Stimulated activated CD4-positive, alpha-beta T cell treated with anti-CD3 and anti-CD28 coated beads, TNF-alpha, amount 100 ng/mL, for 4 hours (primary cell): ENCODE results near the gene FMR1NB.

ENCODE experiments used
- DNase-seq, 3 experiments: peaks; one replicate each; pipeline ENCODE4 v3.0.0-alpha.2; 2020; ENCODE audit warnings: low read depth in 3 of 3

FMR1NB gene

GRCh38 chrX:147981038-147981752 lies at the start of gene FMR1NB:
Gene FMR1NB, plus strand, starts transcription at chrX:147981337. Its CDS starts 66 bp downstream, at chrX:147981403.
- DNase-seq: no peak

- DNase-seq: no peak
Measured at GRCh38 chrX:147933815-147934214, 47.3 kb upstream of the FMR1NB start.

- DNase-seq: no peak
Measured at GRCh38 chrX:147935156-147935758, 45.9 kb upstream of the FMR1NB start.

- DNase-seq: no peak
Measured at GRCh38 chrX:147945286-147945685, 35.9 kb upstream of the FMR1NB start.

DNA sequence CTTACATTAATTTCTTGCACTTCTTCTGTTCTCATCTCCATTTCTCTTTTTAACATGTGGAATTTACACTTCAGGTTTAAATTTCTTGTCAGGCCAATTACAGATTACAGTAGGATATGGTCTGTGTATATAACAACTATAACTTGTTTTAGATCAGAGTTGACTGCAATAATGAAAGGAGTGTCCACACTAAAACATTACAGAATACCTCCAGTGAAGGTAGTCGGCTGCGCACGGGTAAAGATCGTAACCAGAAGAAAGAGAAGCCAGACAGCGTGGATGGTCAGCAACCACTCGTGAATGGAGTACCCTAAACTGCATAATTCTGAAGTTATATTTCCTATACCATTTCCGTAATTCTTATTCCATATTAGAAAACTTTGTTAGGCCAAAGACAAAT lies 32.6 kb upstream of the FMR1NB start:
- no peak for DNase-seq

DNA sequence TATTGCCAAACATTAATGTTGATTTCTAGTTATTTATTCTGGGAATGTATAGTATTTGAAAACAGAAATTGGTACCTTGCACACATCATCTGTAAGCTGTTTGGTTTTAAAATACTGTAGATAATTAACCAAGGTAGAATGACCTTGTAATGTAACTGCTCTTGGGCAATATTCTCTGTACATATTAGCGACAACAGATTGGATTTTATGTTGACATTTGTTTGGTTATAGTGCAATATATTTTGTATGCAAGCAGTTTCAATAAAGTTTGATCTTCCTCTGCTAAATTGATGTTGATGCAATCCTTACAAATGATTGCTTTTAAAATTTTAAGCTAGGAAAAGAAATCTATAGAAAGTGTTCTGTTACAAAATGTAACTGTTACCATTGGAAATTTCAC lies 30.8 kb upstream of the FMR1NB start:
- DNase-seq: no peak

- DNase-seq: no peak
Measured at GRCh38 chrX:147953976-147954375, 27.2 kb upstream of the FMR1NB start.

DNA sequence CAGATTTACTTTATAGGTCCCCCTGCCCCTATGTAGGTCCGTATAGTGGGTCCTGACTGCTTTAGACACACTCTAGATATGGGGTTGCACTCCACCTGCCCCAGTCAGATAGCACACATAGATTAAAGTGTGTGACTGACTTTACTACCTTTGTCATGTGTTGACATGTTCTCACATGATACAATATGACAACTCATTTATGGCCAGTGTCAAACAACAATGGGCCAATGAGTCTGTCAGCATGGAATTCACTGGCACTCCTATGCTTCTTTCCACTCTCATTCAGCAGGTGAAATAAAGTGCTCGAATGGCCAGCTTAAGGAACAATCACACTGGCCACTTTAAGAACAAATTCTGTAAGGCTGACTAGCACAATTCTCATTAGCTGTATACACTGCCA lies 23.8 kb upstream of the FMR1NB start:
- no peak for DNase-seq

DNA sequence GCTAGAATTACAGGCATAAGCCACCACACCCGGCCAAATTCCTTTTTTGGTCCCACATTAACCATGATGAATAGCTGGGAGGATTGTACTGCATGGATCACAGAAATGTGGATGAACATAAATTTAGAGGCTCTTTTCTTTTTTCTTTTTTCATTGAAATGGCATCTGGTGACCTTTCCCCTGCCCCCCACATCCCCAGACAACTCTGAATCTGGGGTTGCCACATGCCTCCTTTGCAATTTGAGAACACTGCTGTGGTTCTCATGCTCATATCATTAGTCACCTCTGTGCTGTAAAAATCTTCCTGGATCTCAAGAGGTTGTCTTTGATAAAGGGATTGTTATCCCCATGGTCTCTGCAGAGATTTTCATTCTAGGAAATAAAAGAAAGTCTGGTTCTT lies 22.8 kb upstream of the FMR1NB start:
- no peak for DNase-seq

GRCh38 chrX:147960722-147961121 lies 20.4 kb upstream of the FMR1NB start:
- no peak for DNase-seq

DNA sequence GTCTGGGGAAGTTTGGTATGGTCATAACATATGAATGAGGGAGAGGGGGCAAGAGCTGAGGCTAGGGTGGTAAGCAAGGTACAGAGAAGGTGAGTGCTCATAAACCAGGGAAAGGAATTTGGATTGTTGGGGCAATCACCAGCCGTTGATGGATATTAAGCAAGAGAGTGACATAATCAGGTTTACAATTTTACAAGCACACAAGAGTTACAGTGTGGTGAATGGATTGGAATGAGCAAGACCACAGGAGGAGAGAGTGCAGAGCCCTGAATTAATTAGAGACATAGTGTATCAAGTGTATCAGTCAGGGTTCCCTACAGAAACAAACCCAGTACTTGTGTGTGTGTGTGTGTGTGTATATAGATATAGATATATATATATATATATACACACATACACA lies 18.7 kb upstream of the FMR1NB start:
- no peak for DNase-seq

- no peak for DNase-seq
Measured at GRCh38 chrX:147978931-147979330, 2.2 kb upstream of the FMR1NB start.

GRCh38 chrX:148020329-148020728 lies 39.2 kb downstream of the FMR1NB start:
- no peak for DNase-seq

DNA sequence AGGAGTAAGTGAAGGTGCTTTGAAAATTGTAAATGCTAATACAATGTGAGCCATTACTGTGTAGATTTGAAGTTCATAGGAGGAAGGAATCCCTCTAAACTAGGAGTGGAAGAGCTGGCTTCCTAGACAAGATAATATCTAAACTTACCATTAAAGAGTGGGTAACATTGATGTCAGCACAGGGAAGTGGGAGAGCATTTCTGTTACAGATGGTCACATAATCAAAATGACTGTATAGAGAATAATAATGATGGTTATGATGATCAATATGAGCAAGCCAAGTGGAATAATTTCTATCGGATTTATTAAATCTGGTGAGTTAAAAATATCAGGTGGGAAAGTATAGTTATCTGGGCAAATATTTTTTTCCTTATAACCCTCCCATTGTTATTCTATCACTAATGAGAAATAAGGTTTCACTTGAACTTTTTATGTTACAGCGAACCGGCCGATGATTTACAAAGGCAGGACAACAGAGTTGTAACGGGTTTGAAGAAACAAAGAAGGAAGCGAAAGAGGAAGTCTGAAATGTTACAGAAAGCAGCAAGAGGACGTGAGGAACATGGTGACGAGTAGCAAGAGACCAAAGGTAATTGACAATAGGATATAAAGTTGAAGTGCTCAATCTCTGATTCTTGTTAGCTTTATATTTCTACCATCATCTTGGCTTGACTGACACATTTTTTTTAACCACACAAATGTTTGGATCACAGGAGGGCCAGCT lies 43.5 kb downstream of the FMR1NB start:
- DNase-seq: no peak

DNA sequence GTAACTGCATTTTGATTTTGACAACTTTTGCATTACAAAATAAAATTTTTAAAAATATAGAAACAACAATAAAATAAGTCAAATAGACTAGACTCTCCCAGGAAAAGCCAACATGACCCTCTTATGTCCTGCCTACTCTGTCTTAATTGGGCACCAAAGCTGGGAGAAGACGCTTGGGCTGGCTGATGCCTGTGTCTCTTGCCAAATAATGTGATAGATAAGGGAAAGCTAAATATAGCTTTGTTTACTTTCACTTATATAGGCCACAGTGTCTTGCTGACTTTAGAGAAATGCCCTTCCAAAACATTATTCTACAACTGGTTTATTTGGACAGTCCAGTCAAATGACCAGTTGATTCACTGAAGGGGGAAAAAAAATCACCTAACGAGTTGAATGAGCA lies 54.2 kb downstream of the FMR1NB start:
- no peak for DNase-seq

GRCh38 chrX:148037020-148037419 lies 55.9 kb downstream of the FMR1NB start:
- no peak for DNase-seq

DNA sequence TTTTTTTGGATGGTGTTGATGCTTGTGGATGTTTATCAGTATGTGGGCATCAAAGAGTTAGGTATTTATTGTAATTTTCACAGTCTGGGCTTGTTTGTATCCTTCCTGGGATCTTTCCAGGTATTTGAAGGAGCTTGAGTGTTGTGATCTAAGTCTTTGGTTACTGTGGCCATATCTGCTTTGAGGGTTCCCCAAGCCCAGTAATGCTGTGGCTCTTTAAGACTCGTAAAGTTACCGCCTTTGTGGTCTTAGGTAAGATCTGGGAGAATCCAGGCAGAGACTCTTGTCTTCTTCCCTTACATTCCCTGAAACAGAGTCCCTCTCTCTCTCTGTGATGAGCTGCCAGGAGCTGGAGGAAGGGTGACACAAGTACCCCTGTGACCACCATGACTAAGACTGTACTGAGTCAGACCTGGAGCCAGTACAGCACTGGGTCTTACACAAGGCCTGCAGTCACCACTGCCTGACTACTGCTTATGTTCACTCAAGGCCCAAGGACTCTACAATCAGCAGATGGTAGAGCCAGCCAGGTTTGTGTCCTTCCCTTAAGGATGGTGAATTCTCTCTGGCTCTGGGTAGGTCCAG lies 62.2 kb downstream of the FMR1NB start:
- DNase-seq: no peak

DNA sequence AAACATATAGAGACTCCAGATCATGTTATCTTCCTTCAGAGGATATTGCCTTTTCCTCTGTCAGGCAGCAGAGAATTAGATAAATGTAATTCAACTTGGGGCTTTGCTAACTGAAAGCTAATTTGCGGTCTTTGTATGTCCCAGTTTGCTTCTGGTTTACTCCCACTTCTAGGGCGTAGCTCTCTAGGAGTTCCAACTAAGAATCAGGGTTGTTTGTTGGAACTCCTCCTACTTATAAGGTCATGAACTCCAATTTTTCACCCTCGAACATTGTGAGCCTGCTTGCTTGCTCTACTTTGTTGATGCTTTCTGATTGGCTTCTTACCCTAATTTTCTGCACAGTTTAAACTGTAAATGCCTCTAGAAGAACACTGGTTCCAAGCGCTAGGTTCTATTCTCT lies 66.1 kb downstream of the FMR1NB start:
- no peak for DNase-seq

GRCh38 chrX:148049441-148049840 lies 68.3 kb downstream of the FMR1NB start:
- no peak for DNase-seq

DNA sequence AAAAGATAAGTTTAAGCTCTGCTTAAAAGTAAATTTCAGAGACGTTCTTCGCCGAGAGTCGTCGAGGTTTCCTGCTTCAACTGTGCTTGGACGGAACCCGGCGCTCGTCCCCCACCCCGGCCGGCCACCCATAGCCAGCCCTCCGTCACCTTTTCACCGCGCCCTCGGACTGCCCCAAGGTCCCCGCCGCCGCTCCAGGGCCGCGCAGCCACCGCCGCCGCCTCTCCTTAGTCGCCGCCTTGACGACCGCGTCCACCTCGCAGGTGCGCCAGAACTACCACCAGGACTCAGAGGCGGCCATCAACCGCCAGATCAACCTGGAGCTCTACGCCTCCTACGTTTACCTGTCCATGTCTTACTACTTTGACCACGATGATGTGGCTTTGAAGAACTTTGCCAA lies 70.8 kb downstream of the FMR1NB start:
- no peak for DNase-seq

- DNase-seq: no peak
Measured at GRCh38 chrX:148067285-148067684, 86.1 kb downstream of the FMR1NB start.

GRCh38 chrX:148069759-148070503 lies 88.8 kb downstream of the FMR1NB start:
- no peak for DNase-seq
